VCaP (cell line): Measurements from ENCODE around the gene ACOX1.

Experiments
- H3K27ac ChIP-seq: fragments of 450-650 bp; 2 replicates; pipeline ENCODE4 v1.5.1; 2017
- TF ChIP-seq, protein P1 (sequence below): fragments of 450-650 bp; conservative IDR thresholded peaks from 2 replicates; pipeline ENCODE4 v1.5.1; 2017; ENCODE audit warnings: mild to moderate bottlenecking, moderate library complexity

ACOX1 gene

GRCh38 chr17:75925912-75926311 is 53.1 kb downstream of the ACOX1 start:
- no peak overlapping the region for H3K27ac ChIP-seq
- TF ChIP-seq, protein P1, sequence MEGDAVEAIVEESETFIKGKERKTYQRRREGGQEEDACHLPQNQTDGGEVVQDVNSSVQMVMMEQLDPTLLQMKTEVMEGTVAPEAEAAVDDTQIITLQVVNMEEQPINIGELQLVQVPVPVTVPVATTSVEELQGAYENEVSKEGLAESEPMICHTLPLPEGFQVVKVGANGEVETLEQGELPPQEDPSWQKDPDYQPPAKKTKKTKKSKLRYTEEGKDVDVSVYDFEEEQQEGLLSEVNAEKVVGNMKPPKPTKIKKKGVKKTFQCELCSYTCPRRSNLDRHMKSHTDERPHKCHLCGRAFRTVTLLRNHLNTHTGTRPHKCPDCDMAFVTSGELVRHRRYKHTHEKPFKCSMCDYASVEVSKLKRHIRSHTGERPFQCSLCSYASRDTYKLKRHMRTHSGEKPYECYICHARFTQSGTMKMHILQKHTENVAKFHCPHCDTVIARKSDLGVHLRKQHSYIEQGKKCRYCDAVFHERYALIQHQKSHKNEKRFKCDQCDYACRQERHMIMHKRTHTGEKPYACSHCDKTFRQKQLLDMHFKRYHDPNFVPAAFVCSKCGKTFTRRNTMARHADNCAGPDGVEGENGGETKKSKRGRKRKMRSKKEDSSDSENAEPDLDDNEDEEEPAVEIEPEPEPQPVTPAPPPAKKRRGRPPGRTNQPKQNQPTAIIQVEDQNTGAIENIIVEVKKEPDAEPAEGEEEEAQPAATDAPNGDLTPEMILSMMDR: no peak

- TF ChIP-seq, protein P1: no peak
These were observed 53.9 kb downstream of the ACOX1 start for GRCh38 chr17:75925103-75925502.

DNA sequence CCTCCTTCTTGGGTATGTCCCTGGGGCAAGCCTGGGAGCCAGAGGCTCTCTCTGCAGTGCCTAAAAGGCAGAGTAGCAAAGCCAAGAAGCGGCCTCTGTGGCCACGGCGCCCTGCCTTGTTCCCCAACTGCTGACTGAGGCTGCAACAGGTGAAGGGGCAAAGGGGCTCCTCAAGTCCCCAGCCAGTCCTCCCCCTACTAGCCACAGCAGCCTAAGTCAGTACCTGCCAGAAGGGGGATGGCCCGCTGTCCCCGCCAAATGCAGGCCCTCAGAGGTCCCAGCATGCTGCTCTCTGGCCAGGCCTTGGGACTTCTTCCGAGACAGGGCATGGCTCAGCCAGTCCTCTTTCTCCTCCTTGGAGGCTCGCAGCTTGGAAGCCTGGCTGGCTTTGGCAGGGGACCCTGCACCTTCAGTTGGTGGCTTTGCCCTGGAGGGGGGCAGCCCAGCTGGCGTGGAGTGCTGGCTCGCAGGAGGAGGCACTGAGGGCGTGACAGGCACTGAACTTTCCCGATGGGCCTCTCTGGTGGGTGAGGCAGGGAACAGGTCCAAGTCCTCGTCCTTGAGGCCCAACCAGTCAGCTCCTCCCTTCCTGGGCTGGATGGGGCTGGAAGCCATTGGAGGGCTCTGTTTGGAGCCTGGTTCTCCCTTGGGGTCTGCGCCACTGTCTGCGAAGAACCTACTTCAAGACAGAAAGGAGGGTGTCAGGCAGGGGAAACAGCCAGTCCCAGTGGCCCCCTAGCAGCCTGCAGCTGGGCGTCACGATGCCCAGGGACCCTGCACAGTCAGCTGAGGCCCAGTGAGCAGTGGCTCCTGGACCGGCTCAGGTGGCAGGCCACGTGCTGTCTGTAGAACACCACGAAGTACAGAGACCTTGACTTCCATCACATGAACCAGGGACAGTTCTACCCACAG is 55.7 kb downstream of the ACOX1 start:
- TF ChIP-seq, protein P1: no peak
- H3K27ac ChIP-seq: no peak overlapping the region

More at GRCh38 chr17:75925103-75925502, 53.9 kb downstream of the ACOX1 start:
- H3K27ac ChIP-seq: no peak overlapping the region

DNA sequence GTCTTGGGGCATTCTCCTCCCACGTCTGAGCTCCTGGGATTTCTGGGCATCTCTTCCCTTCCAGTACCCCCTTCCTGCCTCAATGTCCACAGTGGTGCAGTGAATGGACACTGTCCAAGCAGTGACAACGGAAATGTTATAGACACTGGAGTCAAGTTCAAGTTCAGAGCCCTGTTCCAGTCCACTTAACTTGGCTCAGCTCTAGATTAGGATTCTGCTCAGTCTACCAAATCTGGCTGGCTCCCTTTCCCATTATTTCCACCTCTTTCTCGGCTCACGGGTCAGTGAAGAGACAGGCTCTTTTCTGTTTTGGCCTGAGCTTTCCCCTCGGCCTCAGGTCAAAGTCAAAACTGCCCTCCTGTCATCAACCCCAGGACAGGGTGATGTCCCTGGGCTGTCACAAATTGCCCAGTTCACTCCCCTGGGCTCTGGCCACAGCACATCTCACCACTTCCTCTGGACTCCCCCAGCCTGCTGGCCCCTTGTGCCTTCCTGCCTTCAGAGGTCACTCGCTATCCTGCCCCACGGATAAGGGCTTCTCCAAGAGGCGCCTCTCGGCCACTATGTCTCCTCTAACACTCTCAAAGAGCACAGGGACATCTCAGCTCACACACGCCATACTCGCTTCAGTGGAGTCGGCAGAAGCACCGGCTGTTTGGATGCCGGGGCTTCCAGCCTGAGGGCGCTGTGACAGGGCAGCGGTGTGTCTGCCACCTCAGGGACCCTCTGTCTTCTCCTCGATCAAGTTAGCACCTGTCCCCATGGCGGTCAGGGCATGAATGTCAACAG is 56.6 kb downstream of the ACOX1 start:
- TF ChIP-seq, protein P1: no peak

GRCh38 chr17:75921596-75921995 is 57.4 kb downstream of the ACOX1 start:
- H3K27ac ChIP-seq: no peak overlapping the region
- TF ChIP-seq, protein P1: no peak

More for the DNA sequence above, 56.6 kb downstream of the ACOX1 start:
- H3K27ac ChIP-seq: no peak overlapping the region

DNA sequence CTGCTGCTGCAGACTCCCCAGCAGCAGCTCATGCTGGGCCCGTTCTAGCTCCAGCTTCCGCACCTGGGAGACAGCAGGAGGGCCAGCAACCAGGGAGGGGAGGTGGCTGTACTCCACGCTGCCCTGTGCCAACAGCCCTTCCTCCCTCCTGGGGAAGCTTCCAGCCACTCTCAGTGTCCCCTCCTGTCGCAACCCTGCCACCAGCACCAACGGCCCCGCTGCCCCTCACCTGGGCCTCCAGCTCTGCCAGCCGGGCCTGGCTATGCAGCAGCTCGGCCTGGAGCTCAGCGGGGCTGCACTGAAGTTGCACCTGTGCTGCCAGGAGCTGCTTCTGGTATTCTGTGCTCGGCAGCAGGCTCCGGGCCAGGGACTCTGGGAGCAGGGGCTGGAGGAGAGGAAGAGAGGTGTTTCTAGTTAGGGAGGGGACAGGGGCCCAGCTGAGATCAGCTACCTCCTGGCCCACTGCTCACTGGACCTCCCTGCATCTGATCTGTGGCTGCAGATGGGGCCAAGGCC is 58.9 kb downstream of the ACOX1 start:
- H3K27ac ChIP-seq: no peak overlapping the region
- TF ChIP-seq, protein P1: no peak

- no peak overlapping the region for H3K27ac ChIP-seq
- TF ChIP-seq, protein P1: no peak
These were observed 59.4 kb downstream of the ACOX1 start for GRCh38 chr17:75919611-75920010.
